ENCODE results near the gene ABCC3.

ABCC3 gene

DNA sequence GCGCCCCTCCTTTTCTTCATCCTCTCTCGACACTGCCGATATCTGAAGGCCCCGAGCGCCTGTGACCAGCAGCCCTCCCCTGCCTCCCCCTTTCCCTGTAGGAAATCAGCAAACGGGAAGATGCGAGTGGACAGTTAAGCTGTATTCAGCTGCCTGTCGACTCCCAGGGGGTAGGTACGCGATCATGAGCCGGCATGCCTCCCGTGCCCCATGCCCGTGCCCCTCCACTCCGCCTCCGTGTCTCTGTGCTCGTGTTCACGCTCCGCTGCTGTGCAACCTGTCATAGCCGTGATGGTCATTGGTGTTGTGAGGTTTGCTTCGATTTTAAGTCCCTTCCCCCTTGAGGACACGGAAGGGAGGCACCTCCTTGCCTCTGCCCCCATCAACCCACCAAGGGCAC, 39.8 kb upstream of the ABCC3 start:
- no peaks in the 10 kb centered on the region for H3K27me3 ChIP-seq (ENCODE audit: insufficient read depth, low read depth, severe bottlenecking)
- peaks cover 96% of the 10 kb centered on the region for H3K36me3 ChIP-seq
- H3K9me3 ChIP-seq (ENCODE audit: severe bottlenecking): no peaks in the 10 kb centered on the region
- H3K4me3 ChIP-seq (ENCODE audit: low read depth, low read length): no peak overlapping the region
- DNase-seq: no peak
- H3K27ac ChIP-seq: peak overlapping the region; percentile 93
- TF ChIP-seq, protein P1, sequence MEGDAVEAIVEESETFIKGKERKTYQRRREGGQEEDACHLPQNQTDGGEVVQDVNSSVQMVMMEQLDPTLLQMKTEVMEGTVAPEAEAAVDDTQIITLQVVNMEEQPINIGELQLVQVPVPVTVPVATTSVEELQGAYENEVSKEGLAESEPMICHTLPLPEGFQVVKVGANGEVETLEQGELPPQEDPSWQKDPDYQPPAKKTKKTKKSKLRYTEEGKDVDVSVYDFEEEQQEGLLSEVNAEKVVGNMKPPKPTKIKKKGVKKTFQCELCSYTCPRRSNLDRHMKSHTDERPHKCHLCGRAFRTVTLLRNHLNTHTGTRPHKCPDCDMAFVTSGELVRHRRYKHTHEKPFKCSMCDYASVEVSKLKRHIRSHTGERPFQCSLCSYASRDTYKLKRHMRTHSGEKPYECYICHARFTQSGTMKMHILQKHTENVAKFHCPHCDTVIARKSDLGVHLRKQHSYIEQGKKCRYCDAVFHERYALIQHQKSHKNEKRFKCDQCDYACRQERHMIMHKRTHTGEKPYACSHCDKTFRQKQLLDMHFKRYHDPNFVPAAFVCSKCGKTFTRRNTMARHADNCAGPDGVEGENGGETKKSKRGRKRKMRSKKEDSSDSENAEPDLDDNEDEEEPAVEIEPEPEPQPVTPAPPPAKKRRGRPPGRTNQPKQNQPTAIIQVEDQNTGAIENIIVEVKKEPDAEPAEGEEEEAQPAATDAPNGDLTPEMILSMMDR (IDR thresholded peaks at IDR 0.05; ENCODE audit: low read depth, low read length): no peak

DNA sequence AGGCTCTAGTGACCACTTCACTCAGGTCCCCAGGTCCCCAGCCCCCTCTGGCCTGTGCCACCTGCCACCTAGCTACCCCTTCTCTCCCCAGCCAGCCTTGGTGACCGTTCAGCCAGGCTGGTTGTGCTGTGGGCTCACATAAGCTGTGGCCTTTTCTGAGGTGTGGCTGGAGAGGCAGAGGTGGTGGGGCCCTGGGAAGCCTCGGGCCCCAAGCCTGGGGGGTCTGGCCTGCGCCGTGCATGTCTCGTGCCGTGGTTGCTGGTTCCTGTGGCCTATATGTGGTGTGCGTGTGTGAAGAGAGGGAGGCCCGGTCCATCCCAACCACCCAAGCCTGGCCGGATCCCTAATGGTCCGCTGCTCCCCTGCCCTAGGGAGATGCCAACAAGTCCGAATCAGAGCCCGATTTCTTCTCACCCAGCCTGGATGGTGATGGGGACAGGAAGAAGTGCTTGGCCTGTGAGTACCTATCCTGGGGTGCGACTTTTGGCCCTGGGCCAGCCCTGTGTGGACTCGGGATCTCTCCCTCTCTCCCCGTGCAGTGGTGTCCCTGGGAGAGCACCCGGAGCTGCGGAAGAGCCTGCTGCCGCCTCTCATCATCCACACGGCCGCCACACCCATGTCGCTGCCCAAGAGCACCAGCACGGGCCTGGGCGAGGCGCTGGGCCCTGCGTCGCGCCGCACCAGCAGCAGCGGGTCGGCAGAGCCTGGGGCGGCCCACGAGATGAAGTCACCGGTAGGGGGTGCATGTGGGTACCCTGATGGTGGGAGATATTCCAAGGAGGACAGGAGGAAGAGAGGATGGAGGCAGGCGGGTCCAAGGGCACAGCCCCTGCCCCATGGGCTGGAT, 38.3 kb upstream of the ABCC3 start:
- no peak overlapping the region for H3K4me3 ChIP-seq (ENCODE audit: low read depth, low read length)
- H3K27ac ChIP-seq: peak overlapping the region; percentile 10; the same call in 1 of the 2 replicates
- H3K27me3 ChIP-seq (ENCODE audit: insufficient read depth, low read depth, severe bottlenecking): no peaks in the 10 kb centered on the region
- TF ChIP-seq, protein P1 (IDR thresholded peaks at IDR 0.05; ENCODE audit: low read depth, low read length): no peak
- H3K9me3 ChIP-seq (ENCODE audit: severe bottlenecking): no peaks in the 10 kb centered on the region
- DNase-seq: no peak
- peaks cover 94% of the 10 kb centered on the region for H3K36me3 ChIP-seq

DNA sequence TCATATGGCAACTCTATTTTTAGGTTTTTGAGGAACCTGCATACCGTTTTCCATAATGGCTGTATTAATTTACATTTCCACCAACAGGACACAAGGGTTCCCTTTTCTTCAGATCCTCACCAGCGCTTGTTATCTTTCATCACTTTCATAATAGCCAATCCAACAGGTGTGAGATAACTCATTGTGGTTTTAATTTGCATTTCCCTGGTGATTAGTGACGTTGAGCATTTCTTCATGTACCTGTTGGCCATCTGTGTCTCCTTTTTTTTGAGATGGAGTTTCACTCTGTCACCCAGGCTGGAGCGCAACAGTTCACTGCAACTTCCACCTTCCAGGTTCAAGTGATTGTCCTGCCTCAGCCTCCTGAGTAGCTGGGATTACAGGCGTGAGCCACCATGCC, 36.2 kb upstream of the ABCC3 start:
- H3K9me3 ChIP-seq (ENCODE audit: severe bottlenecking): no peaks in the 10 kb centered on the region
- TF ChIP-seq, protein P1 (IDR thresholded peaks at IDR 0.05; ENCODE audit: low read depth, low read length): no peak
- H3K27ac ChIP-seq: no peak overlapping the region
- H3K4me3 ChIP-seq (ENCODE audit: low read depth, low read length): no peak overlapping the region
- H3K36me3 ChIP-seq: peaks cover 97% of the 10 kb centered on the region
- H3K27me3 ChIP-seq (ENCODE audit: insufficient read depth, low read depth, severe bottlenecking): no peaks in the 10 kb centered on the region
- DNase-seq: no peak

DNA sequence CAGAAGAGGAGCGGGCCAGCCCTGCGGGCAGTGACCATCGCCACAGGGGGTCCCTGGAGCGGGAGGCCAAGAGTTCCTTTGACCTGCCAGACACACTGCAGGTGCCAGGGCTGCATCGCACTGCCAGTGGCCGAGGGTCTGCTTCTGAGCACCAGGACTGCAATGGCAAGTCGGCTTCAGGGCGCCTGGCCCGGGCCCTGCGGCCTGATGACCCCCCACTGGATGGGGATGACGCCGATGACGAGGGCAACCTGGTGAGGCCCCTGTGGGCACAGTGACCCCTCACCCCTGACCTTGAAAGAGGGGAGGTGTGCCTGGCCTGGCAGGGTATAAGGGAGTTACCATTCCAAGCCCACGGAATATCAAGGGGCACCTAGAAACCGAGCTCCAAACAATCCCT, 35.1 kb upstream of the ABCC3 start:
- no peaks in the 10 kb centered on the region for H3K27me3 ChIP-seq (ENCODE audit: insufficient read depth, low read depth, severe bottlenecking)
- peaks cover 98% of the 10 kb centered on the region for H3K36me3 ChIP-seq
- H3K27ac ChIP-seq: no peak overlapping the region
- no peak for DNase-seq
- no peak overlapping the region for H3K4me3 ChIP-seq (ENCODE audit: low read depth, low read length)
- TF ChIP-seq, protein P1 (IDR thresholded peaks at IDR 0.05; ENCODE audit: low read depth, low read length): no peak
- H3K9me3 ChIP-seq (ENCODE audit: severe bottlenecking): no peaks in the 10 kb centered on the region

- no peak overlapping the region for H3K4me3 ChIP-seq (ENCODE audit: low read depth, low read length)
These were observed 32.8 kb upstream of the ABCC3 start for GRCh38 chr17:50601823-50602375.

More at GRCh38 chr17:50601823-50602375, 32.8 kb upstream of the ABCC3 start:
- DNase-seq: no peak
- no peaks in the 10 kb centered on the region for H3K27me3 ChIP-seq (ENCODE audit: insufficient read depth, low read depth, severe bottlenecking)
- H3K36me3 ChIP-seq: peaks cover 96% of the 10 kb centered on the region
- no peaks in the 10 kb centered on the region for H3K9me3 ChIP-seq (ENCODE audit: severe bottlenecking)
- TF ChIP-seq, protein P1 (IDR thresholded peaks at IDR 0.05; ENCODE audit: low read depth, low read length): no peak
- H3K27ac ChIP-seq: peak overlapping the region; percentile 1
